GM19463 (cell line): ENCODE measurements around the gene APC.

ENCODE experiments used
- ATAC-seq: cut with Tn5 transposase; IDR thresholded peaks from one replicate; pipeline ENCODE4 v1.9.1; 2021; ENCODE audit warnings: mild to moderate bottlenecking, moderate library complexity; ENCODE audit not compliant: unreplicated experiment

Gene APC

DNA sequence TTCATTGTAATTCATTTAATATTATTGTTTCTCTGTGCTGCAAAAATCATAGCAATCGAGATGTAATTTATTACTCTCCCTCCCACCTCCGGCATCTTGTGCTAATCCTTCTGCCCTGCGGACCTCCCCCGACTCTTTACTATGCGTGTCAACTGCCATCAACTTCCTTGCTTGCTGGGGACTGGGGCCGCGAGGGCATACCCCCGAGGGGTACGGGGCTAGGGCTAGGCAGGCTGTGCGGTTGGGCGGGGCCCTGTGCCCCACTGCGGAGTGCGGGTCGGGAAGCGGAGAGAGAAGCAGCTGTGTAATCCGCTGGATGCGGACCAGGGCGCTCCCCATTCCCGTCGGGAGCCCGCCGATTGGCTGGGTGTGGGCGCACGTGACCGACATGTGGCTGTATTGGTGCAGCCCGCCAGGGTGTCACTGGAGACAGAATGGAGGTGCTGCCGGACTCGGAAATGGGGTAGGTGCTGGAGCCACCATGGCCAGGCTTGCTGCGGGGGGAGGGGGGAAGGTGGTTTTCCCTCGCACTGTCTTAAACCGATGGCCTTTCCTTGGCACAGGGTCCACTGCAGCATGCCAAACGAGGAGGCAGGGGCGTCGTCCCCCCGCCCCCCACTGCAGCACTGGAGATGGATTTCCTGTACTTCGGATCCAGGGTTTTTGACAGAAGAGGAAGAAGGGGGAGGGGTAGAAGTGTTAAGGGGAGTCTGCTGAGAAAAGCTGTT is at the start of gene APC:
Gene APC, plus strand, starts transcription at position 423 of the 728 bp plus-strand sequence. CDS start 17,006 bp downstream, outside the sequence.
- peak; percentile 100 for ATAC-seq

DNA sequence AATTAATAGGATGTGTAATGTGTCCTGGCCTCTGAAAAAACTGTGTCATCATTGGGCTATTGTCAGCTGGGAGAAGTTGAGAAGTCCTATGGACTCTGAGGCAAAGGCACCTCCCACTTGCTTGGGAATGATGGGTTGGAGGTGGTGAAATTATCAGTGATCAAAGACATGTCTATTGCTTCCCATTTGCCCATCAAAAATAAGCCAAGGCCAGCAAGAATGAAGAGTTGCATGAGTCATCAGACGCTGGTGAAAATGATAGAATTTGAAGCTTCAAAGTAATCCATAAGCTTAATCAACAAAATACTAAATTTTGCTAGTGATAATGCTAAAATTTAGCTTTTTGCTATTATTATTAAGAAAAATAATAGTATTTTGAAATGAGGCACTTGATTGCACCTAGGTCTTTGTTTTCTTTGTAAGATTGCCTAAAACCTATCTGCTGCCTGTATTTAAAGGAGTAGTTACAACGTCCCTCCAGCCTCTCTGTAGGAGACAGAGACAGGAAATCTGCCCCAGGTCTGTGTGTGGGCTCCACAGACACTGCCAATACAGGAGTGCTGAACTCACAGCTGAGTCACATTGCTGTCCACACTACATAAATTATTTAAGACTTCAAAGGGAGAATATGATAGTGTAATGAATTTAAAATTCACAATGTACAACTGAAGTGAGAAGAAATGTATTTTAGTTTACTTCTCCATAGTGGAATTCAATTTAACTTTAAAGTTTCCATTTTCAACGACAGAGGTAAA is 48.4 kb upstream of the APC start:
- no peak for ATAC-seq

DNA sequence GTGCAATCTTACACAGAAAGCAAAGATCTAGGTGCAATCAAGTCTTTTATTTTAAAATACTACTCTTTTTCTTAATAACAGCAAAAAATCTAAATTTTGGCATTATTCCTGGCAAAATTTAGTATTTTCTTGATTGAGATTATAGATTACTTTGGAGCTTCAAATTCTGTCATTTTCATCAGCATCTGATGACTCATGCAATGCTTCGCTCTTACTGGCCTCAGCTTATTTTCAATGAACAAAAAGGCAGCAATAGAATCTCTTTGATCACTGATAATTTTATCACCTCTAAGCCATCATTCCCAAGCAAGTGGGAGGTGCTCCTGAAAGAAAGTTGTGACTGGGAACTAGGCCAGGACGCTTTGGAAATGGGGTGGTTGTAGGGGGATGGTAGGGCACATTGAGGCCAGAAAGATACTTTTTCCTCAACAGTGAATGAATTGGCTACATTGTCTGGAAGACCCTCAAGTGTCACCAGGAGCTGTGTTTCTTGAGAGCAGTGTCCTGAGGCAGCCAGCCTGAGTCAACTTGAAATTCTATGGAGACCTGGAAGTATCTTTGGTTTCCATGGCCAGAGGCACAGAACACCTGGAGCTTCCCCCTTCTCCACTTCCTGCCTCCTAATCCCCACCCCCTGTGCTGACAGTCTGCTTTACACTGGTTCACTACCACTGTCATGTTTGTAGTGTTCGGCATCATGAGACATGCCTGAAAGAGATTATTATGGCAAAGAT is 46.9 kb upstream of the APC start:
- ATAC-seq, result no peak

DNA sequence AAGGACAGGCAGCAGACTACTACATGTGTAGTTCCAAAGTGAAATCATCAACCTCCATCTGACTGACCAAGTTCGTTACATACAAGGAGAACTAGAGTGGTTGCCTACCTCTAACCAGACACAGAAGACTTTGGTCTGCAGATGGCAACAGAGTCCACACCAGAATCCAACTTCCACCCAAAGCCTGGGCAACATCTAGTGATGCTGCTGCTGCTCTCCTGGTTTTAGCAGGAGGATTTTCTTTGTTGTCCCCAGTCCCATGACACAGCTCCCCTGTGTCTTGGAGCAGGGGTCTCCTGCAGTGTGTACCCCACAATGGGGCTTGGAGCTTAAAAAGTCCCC is 46.4 kb upstream of the APC start:
- ATAC-seq, result no peak

DNA sequence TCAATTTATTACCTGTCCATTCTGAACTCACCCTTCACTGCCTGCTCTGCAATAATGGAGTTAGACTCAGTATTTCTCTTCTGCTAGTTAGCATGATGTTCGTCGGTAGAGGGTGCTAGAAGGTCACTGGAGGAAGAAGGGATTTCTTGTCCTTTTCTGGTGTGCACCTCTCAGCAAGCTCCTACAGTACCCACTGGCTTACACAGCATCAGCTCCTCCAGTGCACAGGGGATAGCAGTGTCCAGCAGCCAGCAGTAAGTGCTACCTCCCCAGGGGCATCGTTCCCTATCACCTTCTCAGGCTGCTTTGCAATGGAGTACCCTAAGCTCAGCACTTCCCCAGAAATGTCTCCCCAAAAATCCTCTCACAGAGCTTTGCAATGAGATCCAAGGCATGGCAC is 45.9 kb upstream of the APC start:
- no peak for ATAC-seq

DNA sequence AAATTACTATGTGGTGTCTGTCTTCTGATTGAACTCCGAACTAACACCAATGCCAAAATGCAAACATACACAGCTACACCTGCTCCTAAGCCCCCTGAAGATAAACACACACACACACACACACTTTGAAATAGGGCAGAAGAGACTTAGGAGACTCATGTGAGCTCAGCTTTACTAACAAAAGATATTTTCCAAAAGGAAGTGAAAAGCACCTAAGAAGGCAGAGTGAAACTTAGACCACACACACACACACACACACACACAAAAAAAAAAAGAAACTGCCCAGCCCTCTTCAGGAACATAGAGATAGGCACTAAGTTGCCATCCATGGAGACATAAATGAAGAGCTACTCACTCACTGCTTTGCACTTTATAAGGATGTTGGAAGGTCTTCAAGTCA is 45.2 kb upstream of the APC start:
- ATAC-seq, result no peak

DNA sequence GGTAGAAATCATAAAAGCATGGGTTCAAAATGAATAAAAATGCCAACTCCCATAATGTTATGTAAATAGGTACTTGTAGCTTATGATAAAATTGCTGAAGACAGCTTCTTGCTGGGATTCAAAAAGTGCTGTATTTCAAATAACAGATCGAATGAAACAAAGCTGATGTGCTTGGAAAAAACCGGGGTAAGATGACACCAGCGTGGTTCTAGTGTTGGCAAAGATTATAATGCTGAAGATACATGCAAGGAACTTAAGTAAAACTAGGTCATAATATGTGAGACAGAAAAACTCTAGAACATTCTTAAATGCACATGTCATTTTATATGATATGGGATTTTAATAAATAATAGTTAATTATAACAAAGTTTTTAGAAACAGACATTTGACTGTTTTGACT is 44.4 kb upstream of the APC start:
- ATAC-seq, result no peak

DNA sequence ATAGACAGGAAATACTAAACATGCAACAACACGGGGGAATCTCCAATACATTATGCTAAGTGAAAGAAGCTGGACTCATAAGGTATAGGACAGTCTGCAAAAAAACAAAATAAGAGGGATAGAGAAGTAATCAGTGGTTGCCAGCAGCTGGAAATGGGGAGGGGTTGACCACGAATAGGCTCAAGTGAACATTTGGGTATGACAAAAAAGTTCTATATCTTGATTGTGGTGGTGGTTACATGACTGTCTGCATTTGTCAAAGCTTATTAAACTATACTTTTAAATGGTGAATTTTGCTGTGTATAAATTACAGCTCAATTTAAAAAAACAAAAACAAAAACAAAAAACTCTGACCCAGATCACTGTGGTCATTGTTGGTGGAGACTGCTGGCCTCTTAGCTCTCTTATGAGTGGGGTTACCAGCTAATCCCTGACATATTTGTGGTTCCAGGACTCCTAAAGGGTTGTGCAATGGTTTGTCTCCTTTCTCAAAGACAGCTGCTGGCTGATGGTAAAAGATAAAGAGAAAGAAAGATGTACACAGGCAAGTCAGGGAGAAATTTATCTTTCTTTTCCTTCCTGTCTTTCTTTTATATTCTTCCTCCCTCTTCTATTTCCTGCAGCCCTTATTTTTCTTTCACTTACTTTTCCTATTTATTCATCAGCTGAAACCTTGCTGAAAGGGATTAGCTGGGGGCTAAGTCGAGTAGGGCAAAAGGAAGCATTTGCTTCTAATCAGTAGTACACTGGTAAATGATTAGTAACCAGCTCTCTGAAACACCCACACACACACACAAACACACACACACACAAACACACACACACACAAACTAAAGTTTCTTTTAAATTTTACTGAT is 42.6 kb upstream of the APC start:
- ATAC-seq, result no peak

DNA sequence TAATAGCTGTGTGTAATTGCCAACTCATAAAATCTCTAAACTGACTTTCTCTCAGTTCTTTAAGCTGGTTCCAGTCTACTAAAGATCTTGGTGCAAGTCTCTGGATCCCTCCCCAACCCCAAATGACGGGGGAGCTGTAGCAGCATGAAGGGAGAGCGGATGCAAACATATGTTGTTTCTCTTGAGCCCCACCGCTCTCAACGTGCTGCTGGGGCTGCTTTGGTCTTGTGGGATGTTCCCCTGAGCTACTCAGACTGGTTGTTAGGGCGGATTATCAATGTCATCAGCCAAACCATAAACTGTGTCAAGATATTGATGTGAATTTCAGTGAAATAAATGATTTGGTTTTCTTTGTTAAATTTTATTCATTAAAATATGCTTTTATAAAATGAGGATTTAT is 40.9 kb upstream of the APC start:
- ATAC-seq, result no peak

DNA sequence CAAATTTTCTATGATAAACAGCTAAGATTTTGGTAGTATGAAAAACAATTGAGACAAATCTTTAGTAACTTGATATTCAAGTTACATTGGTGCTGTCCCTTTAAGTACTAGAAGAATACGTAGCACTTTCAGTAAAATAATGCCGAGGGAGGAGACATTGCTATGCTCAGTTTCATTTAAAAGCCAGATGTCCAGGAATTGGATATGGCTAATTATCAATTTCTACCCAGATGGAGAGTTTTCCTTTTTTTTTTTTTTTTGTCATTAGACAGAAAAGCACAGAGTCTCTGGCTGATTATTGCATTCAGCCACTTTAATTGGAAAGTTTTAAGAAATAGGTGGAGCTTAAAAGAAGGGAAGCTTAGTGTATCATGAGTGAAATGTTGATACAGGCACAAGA is 40.4 kb upstream of the APC start:
- ATAC-seq, result no peak

DNA sequence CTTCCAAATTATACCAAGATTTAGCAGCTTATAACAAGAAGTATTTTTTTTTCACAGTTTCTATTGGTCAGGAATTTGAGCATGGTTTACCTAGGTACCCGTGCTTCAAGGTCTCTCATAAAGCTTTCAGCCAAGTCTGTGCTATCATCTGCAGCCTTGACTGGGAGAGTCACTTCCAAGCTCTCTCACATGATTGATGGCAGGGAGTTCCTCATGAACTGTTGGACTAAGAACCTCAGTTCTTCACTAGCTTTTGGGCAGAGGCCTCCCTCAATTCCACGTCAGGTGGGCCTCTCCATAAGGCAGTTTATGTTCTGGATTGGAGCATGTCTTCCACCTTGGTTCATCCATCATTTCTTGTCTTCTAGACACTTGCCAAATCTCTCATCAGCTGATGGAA is 39.9 kb upstream of the APC start:
- ATAC-seq, result no peak

DNA sequence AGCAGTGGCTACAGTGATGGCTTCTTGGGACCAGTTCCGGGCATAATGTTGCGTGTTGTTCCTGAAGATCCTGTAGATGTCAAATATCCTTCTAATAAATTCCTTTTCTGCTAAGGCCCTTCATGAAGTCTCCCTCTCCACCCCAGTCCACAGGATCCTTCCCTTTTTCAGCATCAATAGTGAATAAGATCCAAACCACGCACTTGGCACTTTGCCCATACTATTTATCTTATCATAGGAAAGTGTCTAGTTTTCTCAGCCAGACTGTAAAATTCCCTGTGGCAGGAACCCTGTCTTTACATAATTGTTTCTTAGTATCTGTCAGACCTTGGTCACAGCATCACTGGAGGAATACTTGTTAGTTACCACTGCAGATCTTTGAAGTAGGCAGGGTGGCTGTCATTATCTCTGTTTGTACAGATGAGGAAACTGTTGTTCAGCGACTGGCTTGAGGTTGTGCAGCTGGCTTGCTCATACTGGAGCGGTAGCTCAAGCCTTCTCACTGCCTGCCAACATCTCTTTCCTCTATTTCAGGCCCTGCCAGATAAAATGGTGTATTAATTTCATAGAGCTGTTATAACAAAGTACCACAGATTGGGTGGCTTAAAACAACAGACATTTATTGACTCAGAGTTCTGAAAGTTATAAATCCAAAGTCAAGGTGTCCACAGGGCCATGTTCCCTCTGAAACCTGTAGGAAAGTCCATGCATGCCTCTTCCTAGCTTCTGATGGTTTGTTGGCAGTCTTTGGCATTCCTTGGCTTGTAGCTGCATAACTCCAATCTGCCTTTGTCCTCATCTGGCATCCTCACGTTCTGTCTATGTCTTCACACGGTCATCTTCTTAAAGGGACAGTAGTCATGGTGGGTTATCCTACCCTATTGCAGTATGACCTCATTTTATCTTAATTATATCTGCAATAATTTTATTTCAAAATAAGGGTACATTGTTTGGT is 33.5 kb upstream of the APC start:
- ATAC-seq, result no peak

DNA sequence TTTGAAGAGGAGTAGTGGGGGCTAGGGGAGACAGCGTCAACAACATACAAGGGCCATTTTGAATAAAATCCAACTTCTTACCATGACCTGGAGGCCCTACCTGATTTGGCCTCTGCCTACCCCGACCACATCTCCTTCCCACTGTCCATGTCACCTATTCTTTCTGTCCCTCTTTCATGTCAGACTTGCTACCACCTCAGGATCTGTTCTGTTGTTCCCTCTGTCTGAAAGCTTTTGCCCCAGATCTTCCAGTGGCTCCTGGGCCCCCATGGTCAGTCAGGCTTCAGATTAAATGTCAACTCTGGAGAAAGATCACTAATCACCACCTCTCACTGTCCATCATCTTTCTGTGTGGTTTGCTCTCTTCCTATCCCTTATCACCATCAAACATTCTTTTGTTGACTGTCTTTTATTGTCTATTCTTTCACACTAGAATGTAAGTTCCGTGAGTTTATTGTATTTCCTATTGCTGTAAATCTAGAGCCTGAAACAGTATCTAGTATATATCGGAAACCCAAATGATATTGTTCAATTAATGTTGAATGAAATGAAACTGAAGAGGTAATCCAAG is 31.2 kb upstream of the APC start:
- no peak for ATAC-seq

DNA sequence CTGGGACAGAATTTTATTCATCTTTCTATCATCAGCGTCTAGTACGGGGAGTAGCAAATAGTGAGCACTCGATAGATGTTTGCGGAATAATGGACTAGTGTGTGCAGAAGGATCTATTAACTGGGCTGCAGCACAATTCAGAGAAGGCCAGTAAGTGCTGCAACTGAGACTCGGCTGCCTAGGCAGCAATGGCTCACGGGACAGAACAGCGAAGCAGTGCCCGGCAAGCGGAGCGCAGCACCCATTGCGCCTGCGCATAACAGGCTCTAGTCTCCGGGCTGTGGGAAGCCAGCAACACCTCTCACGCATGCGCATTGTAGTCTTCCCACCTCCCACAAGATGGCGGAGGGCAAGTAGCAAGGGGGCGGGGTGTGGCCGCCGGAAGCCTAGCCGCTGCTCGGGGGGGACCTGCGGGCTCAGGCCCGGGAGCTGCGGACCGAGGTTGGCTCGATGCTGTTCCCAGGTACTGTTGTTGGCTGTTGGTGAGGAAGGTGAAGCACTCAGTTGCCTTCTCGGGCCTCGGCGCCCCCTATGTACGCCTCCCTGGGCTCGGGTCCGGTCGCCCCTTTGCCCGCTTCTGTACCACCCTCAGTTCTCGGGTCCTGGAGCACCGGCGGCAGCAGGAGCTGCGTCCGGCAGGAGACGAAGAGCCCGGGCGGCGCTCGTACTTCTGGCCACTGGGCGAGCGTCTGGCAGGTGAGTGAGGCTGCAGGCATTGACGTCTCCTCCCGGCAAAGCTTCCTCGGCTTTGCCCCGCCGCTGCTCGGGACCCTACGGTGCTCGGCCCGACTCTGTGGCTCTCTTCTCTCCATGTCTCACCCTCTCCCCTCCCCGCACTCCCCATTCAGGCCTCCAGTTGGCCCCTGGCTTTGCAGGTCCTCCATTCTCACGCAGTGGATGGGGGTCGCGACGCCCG is 30.2 kb upstream of the APC start:
- ATAC-seq, result peak; percentile 94

DNA sequence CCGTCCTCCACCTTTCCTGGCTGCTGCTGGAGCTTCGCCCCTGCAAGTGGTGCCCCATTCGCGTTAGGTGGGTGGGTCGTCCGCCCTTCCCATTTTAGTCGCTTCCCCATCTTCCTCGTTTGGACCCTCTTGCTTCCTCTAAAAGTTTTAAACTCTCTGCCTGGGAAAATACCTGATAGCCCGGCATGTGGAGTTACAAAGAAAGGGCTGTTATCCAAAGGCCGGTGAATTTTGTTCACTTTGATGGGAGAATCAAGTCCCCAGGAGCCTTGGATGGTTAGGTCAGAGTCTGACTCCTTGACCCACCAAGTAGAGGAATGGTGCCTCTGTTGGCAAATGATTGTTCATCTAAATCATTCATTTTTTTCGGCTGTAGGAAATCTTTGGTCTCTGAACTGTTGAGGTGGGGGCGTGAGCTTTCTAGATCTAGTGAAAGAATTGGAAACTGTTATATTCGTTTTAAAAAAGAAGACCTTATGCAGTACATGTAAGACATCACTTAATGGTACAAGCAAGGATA is 29.5 kb upstream of the APC start:
- no peak for ATAC-seq

DNA sequence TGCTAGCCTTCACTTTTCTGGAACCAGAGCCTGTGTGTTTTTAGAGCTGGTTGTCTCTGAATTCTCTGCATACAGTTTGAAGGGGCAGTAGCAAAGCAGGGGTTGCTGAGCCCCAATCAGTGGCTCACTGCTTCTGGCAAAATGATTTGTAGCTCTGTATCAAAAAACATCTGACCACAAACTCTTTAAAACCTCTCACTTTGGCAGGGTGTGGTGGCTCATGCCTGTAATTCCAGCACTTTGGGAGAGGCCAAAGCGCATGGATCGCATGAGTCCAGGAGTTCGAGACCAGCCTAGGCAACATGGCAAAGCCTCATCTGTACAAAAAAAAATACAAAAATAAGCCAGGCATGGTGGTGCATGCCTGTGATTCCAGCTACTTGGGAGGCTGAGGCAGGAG is 28.3 kb upstream of the APC start:
- ATAC-seq, result no peak

DNA sequence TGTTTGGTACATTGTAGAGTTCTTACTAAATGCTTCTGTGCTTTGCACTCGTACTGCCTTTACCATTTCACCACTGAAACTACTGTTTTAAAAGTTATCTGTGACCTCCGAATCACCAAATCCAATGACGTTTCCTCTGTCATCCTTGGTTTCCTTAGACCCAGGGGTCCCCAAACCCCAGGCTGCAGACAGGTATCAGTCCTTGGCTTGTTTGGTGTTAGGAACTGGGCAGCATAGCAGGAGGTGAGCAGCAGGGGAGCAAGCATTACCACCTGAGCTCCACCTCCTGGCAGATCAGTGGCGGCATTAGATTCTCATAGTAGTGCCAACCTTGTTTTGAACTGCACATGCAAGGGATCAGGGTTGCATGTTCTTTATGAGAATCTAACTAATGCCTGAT is 26.8 kb upstream of the APC start:
- ATAC-seq, result no peak

DNA sequence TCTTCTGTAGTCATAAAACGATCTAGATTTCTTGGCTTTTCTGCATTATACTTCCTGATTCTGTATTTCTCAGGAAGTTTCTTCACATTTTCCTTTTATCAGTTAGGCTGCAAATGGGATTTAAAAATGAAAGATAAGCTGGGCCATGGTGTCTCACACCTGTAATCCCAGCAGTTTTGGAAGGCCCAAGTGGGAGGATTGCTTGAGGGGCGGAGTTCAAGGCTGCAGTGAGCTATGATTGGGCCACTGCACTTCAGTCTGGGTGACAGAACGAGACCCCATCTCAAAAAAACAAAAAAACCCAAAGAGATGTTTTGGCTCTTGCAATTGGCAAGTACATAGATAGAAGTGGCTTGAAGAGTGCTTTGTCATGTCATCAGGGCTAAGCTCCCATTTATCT is 26.2 kb upstream of the APC start:
- ATAC-seq, result no peak
